RPMI7951 (cell line): ENCODE data around the gene AASDH. TPM values are rescaled to one million over a fixed set of nuclear protein-coding genes. Genes with fewer than 3 reads are reported as not detected.
"Not testable (repeated sequence)": the region's sequence is repeated elsewhere in the genome, so short reads cannot be mapped to it uniquely, and the experiment has no call there.

Experiments
- DNase-seq: peaks from one replicate; pipeline ENCODE4 v3.0.0-alpha.2; 2012; ENCODE audit warnings: low read depth
- total RNA-seq: library from RNA; depleted of rRNA; stranded (reverse); fragments of >200 nt; shearing (Covaris generic); gene quantifications from 2 replicates; pipeline ENCODE4 v1.2.3, GENCODE V29; 2014

The AASDH gene
- total RNA-seq, 1 experiment from 2014 or later = 10.0 TPM

- no peak for DNase-seq
Measured at GRCh38 chr4:56389558-56389957, 2.3 kb upstream of the AASDH start.

GRCh38 chr4:56388306-56388705 lies 1.0 kb upstream of the AASDH start:
- peak; percentile 3 for DNase-seq

DNA sequence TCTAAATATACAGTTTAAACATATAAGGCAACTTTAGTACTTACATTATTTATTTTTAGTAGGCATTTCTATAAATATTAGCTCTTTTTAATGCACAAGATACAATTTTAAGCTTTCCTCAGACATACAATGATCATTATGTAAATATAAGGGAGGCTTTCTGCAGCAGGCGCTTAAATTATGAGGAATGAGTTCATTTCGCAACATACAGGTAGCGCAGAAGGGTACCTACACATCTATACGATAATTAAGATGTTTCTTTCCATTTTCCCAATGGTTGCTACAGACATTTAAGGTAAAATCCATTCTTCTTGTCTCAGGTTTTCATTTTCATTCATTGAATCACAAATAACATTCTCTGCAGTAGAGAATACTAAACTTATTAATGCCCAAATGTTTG lies 1.2 kb downstream of the AASDH start:
- DNase-seq = no peak

DNA sequence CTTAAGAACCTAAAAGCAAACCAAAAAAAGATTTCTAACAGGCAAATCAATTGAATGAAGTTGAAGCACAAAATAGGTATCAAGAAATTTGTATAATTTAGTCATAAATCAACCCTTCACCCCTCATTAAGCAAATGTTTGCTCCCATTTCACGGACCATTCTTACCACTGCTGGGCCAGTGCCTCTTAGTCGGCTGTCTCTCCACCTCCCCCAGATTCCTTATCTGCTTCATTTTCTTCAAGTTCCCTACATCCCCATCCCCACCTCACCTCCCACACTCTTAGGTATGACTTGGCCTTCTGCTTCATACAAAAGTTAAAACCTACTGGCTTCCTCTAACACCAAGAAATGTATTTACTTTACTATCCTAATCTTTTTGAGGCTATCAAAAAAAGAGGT lies 11.8 kb downstream of the AASDH start:
- no peak for DNase-seq

DNA sequence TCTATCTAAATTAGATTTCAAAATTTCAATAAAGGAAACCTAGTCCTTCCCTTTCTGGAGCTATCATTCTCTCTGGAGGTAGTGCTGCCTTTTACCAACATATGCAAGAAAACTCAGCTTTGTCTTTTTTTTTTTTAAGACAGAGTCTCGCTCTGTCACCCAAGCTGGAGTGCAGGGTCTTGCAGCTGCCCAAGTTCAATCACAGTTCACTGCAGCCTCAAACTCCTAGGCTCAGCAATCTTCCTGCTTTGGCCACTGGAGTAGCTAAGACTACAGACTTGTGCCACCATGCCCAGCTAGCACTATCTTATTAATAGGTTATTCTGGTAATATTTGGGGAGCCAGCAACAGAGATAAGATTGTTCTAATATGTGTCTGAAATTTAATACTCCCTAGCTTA lies 12.3 kb downstream of the AASDH start:
- DNase-seq = no peak

- DNase-seq = peak; percentile 7
Measured at GRCh38 chr4:56372774-56373173, 14.5 kb downstream of the AASDH start.

- no peak for DNase-seq
Measured at GRCh38 chr4:56371426-56372220, 15.7 kb downstream of the AASDH start.

- no peak for DNase-seq
Measured at GRCh38 chr4:56370377-56370776, 16.9 kb downstream of the AASDH start.

DNA sequence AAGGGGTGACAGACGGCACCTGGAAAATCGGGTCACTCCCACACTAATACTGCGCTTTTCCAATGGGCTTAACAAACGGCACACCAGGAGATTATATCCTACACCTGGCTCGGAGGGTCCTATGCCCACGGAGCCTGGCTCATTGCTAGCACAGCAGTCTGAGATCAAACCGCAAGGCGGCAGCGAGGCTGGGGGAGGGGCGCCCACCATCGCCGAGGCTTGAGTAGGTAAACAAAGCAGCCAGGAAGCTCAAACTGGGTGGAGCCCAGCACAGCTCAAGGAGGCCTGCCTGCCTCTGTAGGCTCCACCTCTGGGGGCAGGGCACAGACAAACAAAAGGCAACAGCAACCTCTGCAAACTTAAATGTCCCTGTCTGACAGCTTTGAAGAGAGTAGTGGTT lies 24.3 kb downstream of the AASDH start:
- not testable (repeated sequence) for DNase-seq

DNA sequence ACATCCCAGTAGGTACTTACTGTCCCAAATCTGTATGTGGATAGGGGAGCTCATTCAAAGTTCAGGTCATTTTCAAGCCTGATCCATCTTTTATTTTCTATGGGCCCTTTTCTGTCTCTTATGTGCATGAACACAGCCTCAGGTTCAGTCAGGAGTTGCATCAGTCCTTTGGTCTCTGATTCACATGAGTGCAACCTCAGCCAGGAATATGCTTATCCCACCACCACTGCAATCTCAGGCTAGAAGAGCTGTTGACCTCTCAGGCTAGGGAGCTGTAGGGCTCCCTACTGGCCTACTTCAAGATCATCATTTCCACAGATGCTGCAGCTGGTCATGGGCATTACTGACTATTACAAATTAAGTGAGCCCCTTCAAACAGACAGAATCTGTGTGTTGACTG lies 27.2 kb downstream of the AASDH start:
- no peak for DNase-seq

DNA sequence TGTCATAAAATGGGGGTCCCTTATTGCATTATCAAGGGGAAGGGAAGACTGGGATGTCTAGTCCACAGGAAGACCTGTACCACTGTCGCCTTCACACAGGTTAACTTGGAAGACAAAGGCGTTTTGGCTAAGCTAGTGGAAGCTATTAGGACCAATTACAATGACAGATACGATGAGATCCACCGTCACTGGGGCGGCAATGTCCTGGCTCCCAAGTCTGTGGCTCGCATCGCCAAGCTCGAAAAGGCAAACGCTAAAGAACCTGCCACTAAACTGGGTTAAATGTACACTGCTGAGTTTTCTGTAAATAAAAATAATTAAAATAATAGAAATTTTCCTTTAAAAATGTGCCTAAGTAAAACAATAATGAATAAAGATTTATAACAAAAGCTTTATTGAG lies 30.6 kb downstream of the AASDH start:
- DNase-seq = no peak

DNA sequence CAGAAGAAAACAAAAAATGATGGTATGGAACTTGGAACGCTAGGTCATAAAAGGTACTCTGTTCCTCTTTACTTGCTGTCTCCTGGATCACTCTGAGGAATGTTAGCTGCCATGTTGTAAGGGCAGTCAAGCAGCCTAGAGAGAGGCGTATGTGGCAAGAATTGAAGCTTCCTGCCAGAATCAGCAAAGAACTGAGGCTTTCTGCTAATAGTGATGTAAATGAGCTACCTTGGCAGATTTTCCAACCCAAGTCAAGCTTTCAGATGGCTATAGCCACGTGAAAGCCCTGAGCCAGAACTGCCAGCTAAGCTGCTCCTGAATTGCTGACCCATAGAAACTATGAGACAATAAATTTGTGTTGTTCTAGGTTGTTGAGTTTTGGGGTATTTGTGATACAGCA lies 38.7 kb downstream of the AASDH start:
- DNase-seq = no peak

DNA sequence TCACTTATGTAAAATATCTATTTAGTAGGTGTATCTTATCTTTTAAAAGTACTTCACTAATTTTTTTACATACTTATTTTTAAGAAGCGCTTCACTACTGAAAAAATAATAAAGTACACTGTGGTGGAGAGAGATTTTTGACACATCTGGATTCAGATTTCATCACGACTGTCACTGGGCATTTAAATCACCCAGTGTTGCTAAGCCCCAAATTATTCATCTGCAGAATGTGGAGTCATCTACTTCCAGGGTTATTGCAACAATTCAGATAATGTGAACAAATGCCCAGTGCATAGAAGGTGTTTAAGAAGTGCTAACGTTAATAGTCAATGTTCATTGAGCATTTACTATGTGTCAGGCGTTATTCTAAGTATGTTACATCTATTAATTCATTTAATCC lies 41.8 kb downstream of the AASDH start:
- DNase-seq = no peak

GRCh38 chr4:56342746-56343145 lies 44.5 kb downstream of the AASDH start:
- no peak for DNase-seq

GRCh38 chr4:56330691-56331090 lies 56.6 kb downstream of the AASDH start:
- peak; percentile 2 for DNase-seq

GRCh38 chr4:56326363-56326762 lies 60.9 kb downstream of the AASDH start:
- DNase-seq = peak; percentile 41

DNA sequence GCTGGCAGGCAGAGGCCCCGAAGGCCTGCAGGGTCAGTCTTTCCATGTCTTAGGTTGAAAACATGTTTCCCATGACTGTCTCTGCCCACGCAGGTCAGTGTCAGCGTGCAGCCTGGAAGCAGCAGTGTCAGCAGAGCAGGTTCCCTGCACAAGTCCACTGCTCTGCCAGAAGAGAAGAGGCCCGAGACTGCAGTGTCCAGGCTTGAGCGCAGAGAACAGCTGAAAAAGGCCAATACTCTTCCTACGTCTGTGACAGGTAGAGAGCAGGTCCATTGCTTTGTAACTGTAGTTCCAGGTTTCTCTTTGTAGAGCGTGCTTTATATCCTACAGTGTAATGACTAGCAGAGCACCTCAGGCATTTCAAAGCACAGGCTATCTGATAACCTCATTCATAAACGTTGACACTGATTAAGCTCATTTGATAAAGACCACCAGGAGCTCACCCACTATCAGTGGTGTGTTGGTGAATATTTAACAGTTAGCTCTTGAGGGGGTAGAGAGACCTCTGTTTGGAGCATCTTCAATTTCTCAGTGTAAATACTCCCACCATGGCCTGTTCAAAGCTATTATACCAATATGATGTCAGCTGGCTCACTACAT lies 63.2 kb downstream of the AASDH start:
- no peak for DNase-seq

DNA sequence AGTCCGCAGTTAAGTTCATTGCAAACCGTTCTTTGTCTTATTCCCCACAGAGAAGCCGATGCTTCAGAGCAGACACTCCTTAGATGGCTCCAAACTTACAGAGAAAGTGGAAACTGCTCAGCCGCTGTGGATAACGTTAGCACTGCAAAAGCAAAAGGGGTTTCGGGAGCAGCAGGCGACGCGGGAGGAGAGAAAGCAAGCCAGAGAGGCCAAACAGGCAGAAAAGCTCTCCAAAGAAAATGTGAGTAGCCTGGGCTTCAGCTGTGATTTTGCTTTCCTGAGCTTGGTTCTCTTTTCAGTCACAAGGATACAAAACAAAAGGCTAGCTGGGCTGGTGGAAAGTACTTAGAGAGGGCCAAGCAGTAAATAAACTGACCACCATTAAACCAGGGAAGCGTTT lies 64.0 kb downstream of the AASDH start:
- DNase-seq = no peak

GRCh38 chr4:56321251-56321650 lies 66.0 kb downstream of the AASDH start:
- no peak for DNase-seq

GRCh38 chr4:56320293-56320692 lies 67.0 kb downstream of the AASDH start:
- no peak for DNase-seq

- DNase-seq = no peak
Measured at GRCh38 chr4:56318555-56318954, 68.7 kb downstream of the AASDH start.

GRCh38 chr4:56317749-56318148 lies 69.5 kb downstream of the AASDH start:
- no peak for DNase-seq

GRCh38 chr4:56316011-56316650 lies 71.2 kb downstream of the AASDH start:
- DNase-seq = no peak
